K562 treated with DMSO at 1 percent for 4 hours (cell line): ENCODE results near the gene CASP4. TPM values are rescaled to one million over a fixed set of nuclear protein-coding genes. Genes with fewer than 3 reads are reported as not detected.

ENCODE experiments used
- total RNA-seq: library from RNA; unstranded; fragments of 300-600 nt; gene quantifications from 2 replicates; pipeline ENCODE4 v1.2.3, GENCODE V29; 2022; ENCODE audit not compliant: insufficient read depth

CASP4 gene
- 1.5 and 1.7 TPM in 2 replicates for total RNA-seq

GRCh38 chr11:104968355-104968855, at the start of gene CASP4:
CASP4 (minus strand) TSS chr11:104968574; CDS start chr11:104968525, 49 bp downstream.

GRCh38 chr11:104897891-104898684, 70.3 kb downstream of the CASP4 start, which contains the start of gene CASP12:
CASP12 (minus strand) TSS chr11:104898460.

Other genes starting within 250 kb of the CASP4 start
- gene CASP12, start 70.1 kb downstream of the CASP4 start, total RNA-seq, result not detected in 2 replicates
- not detected in 2 replicates for gene CASP5, start 54.6 kb upstream of the CASP4 start, total RNA-seq
- not detected in 2 replicates for gene CASP1, start 66.6 kb upstream of the CASP4 start, total RNA-seq
- gene CARD16, start 76.8 kb upstream of the CASP4 start, total RNA-seq, result not detected in 2 replicates
- gene CARD18, start 171.2 kb upstream of the CASP4 start, total RNA-seq, result 0.92 and 1.1 TPM in 2 replicates